SK-N-MC (cell line): ENCODE measurements around the gene C1QTNF8.

ENCODE experiments used
- EZH2 ChIP-seq: fragments of 200-600 bp; sonication (generic); IDR thresholded peaks from one replicate; pipeline ENCODE4 v1.6.1; 2017; ENCODE audit warnings: antibody characterized with exemption
- POLR2AphosphoS5 ChIP-seq: IDR thresholded peaks from 2 replicates; pipeline ENCODE4 v1.6.1; 2012; ENCODE audit warnings: mild to moderate bottlenecking, low read depth, low read length, borderline replicate concordance

DNA sequence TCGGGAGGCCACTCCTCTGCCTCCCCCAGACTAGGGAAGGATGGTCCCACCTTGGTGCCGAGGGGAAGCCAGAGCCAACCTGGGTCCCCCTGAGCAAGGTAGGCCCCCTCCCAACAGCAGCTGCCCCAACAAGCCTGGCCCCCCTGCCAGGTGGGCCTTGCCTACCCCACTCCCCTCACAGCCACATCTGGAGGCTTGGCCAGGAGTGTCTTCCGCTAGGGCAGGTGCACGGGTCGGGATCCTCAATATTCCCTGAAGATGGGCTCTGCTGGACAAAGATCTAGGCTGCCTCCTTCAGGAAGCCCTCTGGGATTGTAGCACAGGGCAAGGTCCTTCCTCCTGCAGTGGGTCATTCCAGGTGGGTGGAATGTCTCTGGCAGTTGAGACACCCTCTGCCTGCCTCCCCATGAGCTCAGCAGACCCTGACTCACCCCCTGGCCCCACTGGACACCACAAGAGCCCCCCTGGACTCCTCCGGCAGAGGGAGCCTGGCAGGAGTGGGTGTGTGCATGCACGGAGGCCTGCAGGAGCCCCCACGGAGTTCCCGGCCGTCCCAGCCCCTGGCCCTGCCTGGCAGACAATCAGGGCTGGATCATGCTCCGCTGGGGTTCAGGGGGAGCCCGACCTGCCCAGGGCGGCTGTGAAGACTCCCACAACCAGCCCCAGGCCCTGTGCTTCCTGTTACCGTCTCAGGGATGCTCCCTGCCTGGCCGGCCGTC lies 435 bp downstream of the C1QTNF8 start:
- TF ChIP-seq EZH2, result no peak
- TF ChIP-seq POLR2AphosphoS5, result no peak
